ENCODE results near the gene ZCCHC17.

DNA sequence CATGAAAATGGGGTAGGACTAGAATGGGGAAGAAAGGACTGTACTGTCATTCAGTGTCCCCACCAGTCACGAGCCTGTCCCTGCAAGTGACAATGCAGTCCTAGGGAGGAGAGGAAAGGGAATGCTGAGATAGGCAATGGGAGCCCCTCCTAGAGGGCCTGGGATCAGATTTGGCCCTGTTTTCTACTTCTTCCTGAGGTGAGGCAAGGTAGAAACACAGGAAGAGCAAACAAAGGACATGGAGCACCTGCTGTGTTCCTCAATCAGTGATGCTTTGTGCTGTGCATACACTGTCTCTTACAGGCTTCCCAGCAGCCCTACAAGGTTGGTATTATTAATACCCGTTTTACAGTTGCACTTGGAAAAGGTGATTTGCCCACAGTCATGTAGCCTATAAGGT lies 70.0 kb downstream of the ZCCHC17 start:
- TF ChIP-seq, protein P1, sequence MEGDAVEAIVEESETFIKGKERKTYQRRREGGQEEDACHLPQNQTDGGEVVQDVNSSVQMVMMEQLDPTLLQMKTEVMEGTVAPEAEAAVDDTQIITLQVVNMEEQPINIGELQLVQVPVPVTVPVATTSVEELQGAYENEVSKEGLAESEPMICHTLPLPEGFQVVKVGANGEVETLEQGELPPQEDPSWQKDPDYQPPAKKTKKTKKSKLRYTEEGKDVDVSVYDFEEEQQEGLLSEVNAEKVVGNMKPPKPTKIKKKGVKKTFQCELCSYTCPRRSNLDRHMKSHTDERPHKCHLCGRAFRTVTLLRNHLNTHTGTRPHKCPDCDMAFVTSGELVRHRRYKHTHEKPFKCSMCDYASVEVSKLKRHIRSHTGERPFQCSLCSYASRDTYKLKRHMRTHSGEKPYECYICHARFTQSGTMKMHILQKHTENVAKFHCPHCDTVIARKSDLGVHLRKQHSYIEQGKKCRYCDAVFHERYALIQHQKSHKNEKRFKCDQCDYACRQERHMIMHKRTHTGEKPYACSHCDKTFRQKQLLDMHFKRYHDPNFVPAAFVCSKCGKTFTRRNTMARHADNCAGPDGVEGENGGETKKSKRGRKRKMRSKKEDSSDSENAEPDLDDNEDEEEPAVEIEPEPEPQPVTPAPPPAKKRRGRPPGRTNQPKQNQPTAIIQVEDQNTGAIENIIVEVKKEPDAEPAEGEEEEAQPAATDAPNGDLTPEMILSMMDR (IDR thresholded peaks at IDR 0.05; ENCODE audit: low read depth, low read length), result no peak
- no peak for TF ChIP-seq POLR2A (IDR thresholded peaks at IDR 0.05; ENCODE audit: extremely low read depth, insufficient read length)

All from NB4 (cell line).